Gastrocnemius medialis (tissue), 4 donors: ENCODE data around the gene DHRS3. TPM values are rescaled to one million over a fixed set of nuclear protein-coding genes. Genes with fewer than 3 reads are reported as not detected.
A peak's percentile ranks its signal among the peaks of the same experiment; 100 is the strongest.

Source experiments
- ATAC-seq, 2 donors: fragments of 150-250 bp; one replicate each; pipeline ENCODE4 v1.9.1; 2016
- DNase-seq, 2 donors: peaks; one replicate each; pipeline ENCODE4 v3.0.0-alpha.2; 2019
- H3K27ac ChIP-seq, 4 donors: fragments of 200-600 bp; sonication (generic); 1 replicate in 1 of 4; 2 replicates in 3 of 4; pipeline ENCODE4 v1.5.1; 2016 to 2018; ENCODE audit warnings: mild to moderate bottlenecking in 2 of 4, moderate library complexity in 1 of 4
- H3K27me3 ChIP-seq, 3 donors: fragments of 200-600 bp; sonication (generic) in 2 of 3; 1 replicate in 1 of 3; 2 replicates in 2 of 3; pipeline versions ENCODE4 v1.5.1 to v1.6.0; 2016 to 2019; ENCODE audit warnings: mild to moderate bottlenecking in 1 of 3, moderate library complexity in 1 of 3
- H3K36me3 ChIP-seq, 2 donors: fragments of 200-600 bp; sonication (generic) in 1 of 2; one replicate each; pipeline ENCODE4 v1.5.1; 2017 to 2018
- H3K4me1 ChIP-seq, 2 donors: fragments of 200-600 bp; sonication (generic) in 1 of 2; one replicate each; pipeline ENCODE4 v1.5.1; 2016 to 2017; ENCODE audit warnings: mild to moderate bottlenecking in 2 of 2
- H3K4me3 ChIP-seq, 4 donors: fragments of 200-600 bp; sonication (generic) in 3 of 4; 1 replicate in 1 of 4; 2 replicates in 3 of 4; pipeline ENCODE4 v1.5.1; 2016 to 2019; ENCODE audit warnings: mild to moderate bottlenecking in 2 of 4
- H3K9me3 ChIP-seq, 3 donors: fragments of 200-600 bp; sonication (generic) in 2 of 3; 1 replicate in 1 of 3; 2 replicates in 2 of 3; pipeline ENCODE4 v1.5.1; 2016 to 2019
- POLR2A ChIP-seq, 2 donors: fragments of 450-650 bp; IDR thresholded peaks; one replicate each; pipeline ENCODE4 v1.6.1; 2017; ENCODE audit warnings: antibody characterized with exemption in 2 of 2, mild to moderate bottlenecking in 2 of 2, moderate library complexity in 2 of 2
- in situ Hi-C, 4 donors: fragments of 200-750 bp; cut with MboI; loops; one replicate each; pipeline versions ENCODE4 v1.15.0 to v1.8.0; 2017; ENCODE audit warnings: low sequenced_read_pairs in 4 of 4
- intact Hi-C: fragments of 100-400 bp; cut with DNase I; formaldehyde crosslinking; loops from one replicate; pipeline ENCODE4 v1.15.1; 2023; ENCODE audit warnings: low total_unique reads
- total RNA-seq, 4 donors: library from RNA; depleted of rRNA; stranded (reverse); fragments of >200 nt; gene quantifications; one replicate each; pipeline versions ENCODE4 v1.1.0 to v1.2.3, GENCODE V29; 2016
- TF ChIP-seq, protein P1 (sequence below), 5 experiments: fragments of 450-650 bp in 3 of 5; fragments of 200-600 bp in 2 of 5; sonication (generic) in 2 of 5; IDR thresholded peaks in 4 of 5; conservative IDR thresholded peaks in 1 of 5; 1 replicate in 4 of 5; 2 replicates in 1 of 5; pipeline ENCODE4 v1.5.1; 2016 to 2019; ENCODE audit warnings: antibody characterized with exemption in 5 of 5, mild to moderate bottlenecking in 3 of 5, moderate library complexity in 3 of 5

The DHRS3 gene
- total RNA-seq, 4 donors from 2014 or later, result 28.5 to 108 (median 67.0) TPM

GRCh38 chr1:12604114-12604874 is 13.7 kb downstream of the DHRS3 start:
- Histone ChIP-seq H3K27ac (peak overlapping the region; percentile 38 to 93 (median 86)), H3K27me3 (no peaks in the 10 kb centered on the region), H3K36me3 (peaks cover 0 to 5% of the 10 kb centered on the region in 2 donors), H3K4me3 (no peak overlapping the region), H3K9me3 (no peaks in the 10 kb centered on the region), H3K4me1 (peaks cover 54 to 68% of the 10 kb centered on the region in 2 donors)
- in situ Hi-C loops (no loop called here), intact Hi-C loops (no loop called here)
- DNase-seq (peak in 1 of 2 donors; percentile 31), ATAC-seq (peak; percentile 22 to 60)
- TF ChIP-seq, protein P1, sequence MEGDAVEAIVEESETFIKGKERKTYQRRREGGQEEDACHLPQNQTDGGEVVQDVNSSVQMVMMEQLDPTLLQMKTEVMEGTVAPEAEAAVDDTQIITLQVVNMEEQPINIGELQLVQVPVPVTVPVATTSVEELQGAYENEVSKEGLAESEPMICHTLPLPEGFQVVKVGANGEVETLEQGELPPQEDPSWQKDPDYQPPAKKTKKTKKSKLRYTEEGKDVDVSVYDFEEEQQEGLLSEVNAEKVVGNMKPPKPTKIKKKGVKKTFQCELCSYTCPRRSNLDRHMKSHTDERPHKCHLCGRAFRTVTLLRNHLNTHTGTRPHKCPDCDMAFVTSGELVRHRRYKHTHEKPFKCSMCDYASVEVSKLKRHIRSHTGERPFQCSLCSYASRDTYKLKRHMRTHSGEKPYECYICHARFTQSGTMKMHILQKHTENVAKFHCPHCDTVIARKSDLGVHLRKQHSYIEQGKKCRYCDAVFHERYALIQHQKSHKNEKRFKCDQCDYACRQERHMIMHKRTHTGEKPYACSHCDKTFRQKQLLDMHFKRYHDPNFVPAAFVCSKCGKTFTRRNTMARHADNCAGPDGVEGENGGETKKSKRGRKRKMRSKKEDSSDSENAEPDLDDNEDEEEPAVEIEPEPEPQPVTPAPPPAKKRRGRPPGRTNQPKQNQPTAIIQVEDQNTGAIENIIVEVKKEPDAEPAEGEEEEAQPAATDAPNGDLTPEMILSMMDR (IDR thresholded peaks at IDR 0.05 in 4 of 5, conservative IDR thresholded peaks at IDR 0.05 in 1 of 5), result no peak
- TF ChIP-seq POLR2A (IDR thresholded peaks at IDR 0.05), result no peak

DNA sequence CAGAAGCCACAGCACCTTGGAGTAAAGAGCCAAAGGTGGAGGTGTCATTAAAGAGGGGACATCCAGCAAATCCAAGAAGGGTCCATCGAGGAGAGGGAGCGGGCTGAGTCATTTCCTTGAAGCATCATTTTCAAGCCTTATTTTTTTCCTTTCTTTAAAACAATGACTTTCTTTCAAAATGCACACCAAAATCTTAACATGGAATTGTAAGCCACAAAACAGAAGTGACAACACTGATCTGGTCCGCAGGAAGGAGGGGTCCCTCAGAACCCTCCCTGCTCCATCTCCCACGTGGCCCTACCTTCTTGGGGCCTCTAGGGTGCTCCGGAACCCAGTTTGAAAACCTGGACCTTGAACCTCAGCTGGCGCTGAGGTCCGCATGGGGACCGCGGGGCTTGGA is 14.8 kb downstream of the DHRS3 start:
- no peak for DNase-seq
- Histone ChIP-seq H3K9me3 (no peaks in the 10 kb centered on the region), H3K27me3 (no peaks in the 10 kb centered on the region), H3K4me3 (no peak overlapping the region), H3K36me3 (peaks cover 0 to 5% of the 10 kb centered on the region in 2 donors), H3K4me1 (peaks cover 54 to 70% of the 10 kb centered on the region in 2 donors), H3K27ac (peak overlapping the region; percentile 46 to 93 (median 86))
- TF ChIP-seq, protein P1 (IDR thresholded peaks at IDR 0.05 in 4 of 5, conservative IDR thresholded peaks at IDR 0.05 in 1 of 5), result no peak
- TF ChIP-seq POLR2A (IDR thresholded peaks at IDR 0.05), result no peak
- intact Hi-C loops, result no loop called here
- ATAC-seq, result no peak
- in situ Hi-C loops, result no loop called here

- intact Hi-C loops, result no loop called here
- ATAC-seq, result no peak
- DNase-seq, result no peak
- H3K36me3 ChIP-seq, result peaks cover 0 to 5% of the 10 kb centered on the region in 2 donors
- H3K4me3 ChIP-seq, result no peak overlapping the region
- H3K4me1 ChIP-seq, result peaks cover 59 to 76% of the 10 kb centered on the region in 2 donors
- no peaks in the 10 kb centered on the region for H3K9me3 ChIP-seq
- H3K27ac ChIP-seq, result peak overlapping the region; percentile 46 to 93 (median 86)
- no peak for TF ChIP-seq POLR2A (IDR thresholded peaks at IDR 0.05)
- TF ChIP-seq, protein P1 (IDR thresholded peaks at IDR 0.05 in 4 of 5, conservative IDR thresholded peaks at IDR 0.05 in 1 of 5), result no peak
- in situ Hi-C loops, result no loop called here
- no peaks in the 10 kb centered on the region for H3K27me3 ChIP-seq
Measured at GRCh38 chr1:12602659-12603024, 15.4 kb downstream of the DHRS3 start.

DNA sequence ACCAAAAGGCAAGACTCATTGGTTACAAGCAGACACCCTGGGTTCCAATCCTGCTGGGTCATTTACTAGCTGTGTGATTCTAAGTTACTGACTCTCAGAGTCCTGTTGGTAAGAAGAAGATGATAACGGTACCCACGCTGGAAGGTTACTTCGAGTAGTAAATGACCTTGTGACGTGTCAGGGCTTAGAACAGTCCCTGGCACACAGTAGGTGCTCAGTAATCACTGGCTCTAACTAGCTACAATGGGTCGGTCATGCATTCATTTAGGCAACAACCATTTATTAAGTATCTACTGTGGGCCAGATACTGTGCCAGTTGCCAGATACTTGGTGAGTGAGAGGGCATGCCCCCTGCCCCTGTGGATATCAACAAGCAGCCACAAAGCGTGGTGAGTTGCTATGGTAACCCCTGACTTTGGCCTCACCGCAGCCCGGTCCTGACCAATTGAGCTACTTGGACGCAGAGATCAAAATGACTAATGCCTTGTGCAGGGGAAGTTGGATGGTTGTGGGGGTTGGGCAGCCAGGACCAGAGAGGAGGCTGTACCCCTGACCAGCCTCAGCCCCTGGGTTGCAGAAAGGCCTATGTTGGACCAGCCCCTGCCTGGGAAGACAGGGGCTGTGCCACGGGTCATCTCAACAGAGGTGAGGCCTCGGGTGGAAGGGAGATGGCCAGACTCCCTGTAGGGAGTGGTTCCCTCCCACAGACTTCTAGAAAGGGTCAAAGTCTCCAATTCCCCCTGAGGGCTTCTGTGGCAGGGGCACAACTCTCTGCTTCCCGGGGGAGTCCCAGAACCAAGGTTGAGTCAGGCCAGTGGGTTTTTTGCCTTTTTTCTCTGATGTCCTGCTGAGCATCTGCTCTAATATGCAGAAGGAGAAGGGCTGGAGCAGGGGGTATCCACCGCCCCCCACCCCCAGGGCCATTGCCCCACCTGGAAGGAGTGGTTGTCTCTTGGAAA is 16.0 kb downstream of the DHRS3 start:
- intact Hi-C loops, result loop anchor here (1.0 kb wide), 1 partner anchor 17 kb away; no protein-coding TSS in a partner anchor
- no peak for ATAC-seq
- no peak for TF ChIP-seq POLR2A (IDR thresholded peaks at IDR 0.05)
- TF ChIP-seq, protein P1 (IDR thresholded peaks at IDR 0.05 in 4 of 5, conservative IDR thresholded peaks at IDR 0.05 in 1 of 5), result no peak

More for the DNA sequence above, 16.0 kb downstream of the DHRS3 start:
- Histone ChIP-seq H3K27ac (peak overlapping the region; percentile 83 to 93 (median 88)), H3K27me3 (no peaks in the 10 kb centered on the region), H3K36me3 (peaks cover 0 to 3% of the 10 kb centered on the region in 2 donors), H3K4me3 (no peak overlapping the region), H3K9me3 (no peaks in the 10 kb centered on the region), H3K4me1 (peaks cover 64 to 81% of the 10 kb centered on the region in 2 donors)
- in situ Hi-C loops, result no loop called here
- no peak for DNase-seq
